GM23338 (cell line): ENCODE results near the gene ATP8A2. TPM values are rescaled to one million over a fixed set of nuclear protein-coding genes. Genes with fewer than 3 reads are reported as not detected.

ENCODE experiments used
- ATAC-seq: fragments of 200-7000 bp; cut with Tn5 transposase; 3 replicates; pipeline ENCODE4 v1.9.1; 2020
- DNase-seq: peaks from one replicate; pipeline ENCODE4 v3.0.0-alpha.2; 2015; ENCODE audit warnings: low spot score
- H2AFZ ChIP-seq: fragments of 200-600 bp; sonication (generic); 2 replicates; pipeline ENCODE4 v1.8.0; 2016; ENCODE audit warnings: antibody characterized with exemption, mild to moderate bottlenecking, moderate library complexity
- H3F3A ChIP-seq: fragments of 200-600 bp; sonication (generic); replicated peaks from 2 replicates; pipeline ENCODE4 v1.8.0; 2017; ENCODE audit warnings: antibody characterized with exemption, mixed run types, low read depth
- H3K27ac ChIP-seq: fragments of 200-600 bp; sonication (generic); 2 replicates; pipeline ENCODE4 v1.6.1; 2016; ENCODE audit warnings: low read depth
- H3K27me3 ChIP-seq: fragments of 200-600 bp; sonication (generic); 2 replicates; pipeline ENCODE4 v1.8.0; 2016; ENCODE audit warnings: mild to moderate bottlenecking, mixed run types, moderate library complexity; ENCODE audit not compliant: insufficient read depth
- H3K36me3 ChIP-seq: fragments of 200-600 bp; sonication (generic); 2 replicates; pipeline ENCODE4 v1.8.0; 2016; ENCODE audit warnings: mild to moderate bottlenecking; ENCODE audit not compliant: insufficient read depth
- H3K4me1 ChIP-seq: fragments of 200-600 bp; sonication (generic); 2 replicates; pipeline ENCODE4 v1.8.0; 2016; ENCODE audit warnings: mild to moderate bottlenecking, moderate library complexity; ENCODE audit not compliant: insufficient read depth
- H3K4me2 ChIP-seq: fragments of 200-600 bp; sonication (generic); 2 replicates; pipeline ENCODE4 v1.7.1; 2017; ENCODE audit warnings: mixed run types
- H3K4me3 ChIP-seq: fragments of 200-600 bp; sonication (generic); 2 replicates; pipeline ENCODE4 v1.6.1; 2016; ENCODE audit warnings: mixed run types
- H3K79me2 ChIP-seq: fragments of 200-600 bp; sonication (generic); replicated peaks from 2 replicates; pipeline ENCODE4 v1.8.0; 2017; ENCODE audit warnings: mild to moderate bottlenecking; ENCODE audit not compliant: insufficient read depth
- H3K9me2 ChIP-seq: fragments of 200-600 bp; sonication (generic); 2 replicates; pipeline ENCODE4 v1.8.0; 2017; ENCODE audit not compliant: insufficient read depth
- H4K20me1 ChIP-seq: fragments of 200-600 bp; sonication (generic); replicated peaks from 2 replicates; pipeline ENCODE4 v1.8.0; 2017; ENCODE audit warnings: mild to moderate bottlenecking; ENCODE audit not compliant: insufficient read depth
- H3K27ac Mint-ChIP-seq: 2 replicates; pipeline ENCODE4 v1.8.0; 2020; ENCODE audit warnings: inconsistent platforms, mild to moderate bottlenecking, moderate library complexity, mixed read lengths
- H3K27me3 Mint-ChIP-seq: 3 replicates; pipeline ENCODE4 v1.8.0; 2022; ENCODE audit warnings: low read depth, mild to moderate bottlenecking, moderate library complexity, mixed read lengths, inconsistent platforms; ENCODE audit not compliant: insufficient read depth, poor library complexity
- H3K36me3 Mint-ChIP-seq: 3 replicates; pipeline ENCODE4 v1.8.0; 2021; ENCODE audit warnings: low read depth, mild to moderate bottlenecking, inconsistent platforms, moderate library complexity, mixed read lengths
- H3K4me1 Mint-ChIP-seq: 3 replicates; pipeline ENCODE4 v1.8.0; 2020; ENCODE audit warnings: mild to moderate bottlenecking, inconsistent platforms, mixed read lengths
- H3K4me3 Mint-ChIP-seq: 3 replicates; pipeline ENCODE4 v1.8.0; 2021; ENCODE audit warnings: moderate library complexity, mild to moderate bottlenecking, inconsistent platforms, mixed read lengths
- H3K9me3 Mint-ChIP-seq: 3 replicates; pipeline ENCODE4 v1.8.0; 2020; ENCODE audit warnings: moderate library complexity, mild to moderate bottlenecking, inconsistent platforms, mixed read lengths
- ETS1 ChIP-seq: IDR thresholded peaks from 2 replicates; pipeline ENCODE4 v1.6.1; 2016; ENCODE audit warnings: antibody characterized with exemption
- EZH2 ChIP-seq: fragments of 200-600 bp; sonication (generic); IDR thresholded peaks from one replicate; pipeline ENCODE4 v1.8.0; 2017; ENCODE audit warnings: antibody characterized with exemption, mild to moderate bottlenecking, low read depth; ENCODE audit not compliant: unreplicated experiment
- EZH2phosphoT487 ChIP-seq: fragments of 200-600 bp; sonication (generic); IDR thresholded peaks from one replicate; pipeline ENCODE4 v1.8.1; 2018; ENCODE audit warnings: antibody characterized with exemption; ENCODE audit not compliant: unreplicated experiment
- JUNB ChIP-seq: IDR thresholded peaks from one replicate; pipeline ENCODE4 v1.6.1; 2016; ENCODE audit warnings: antibody characterized with exemption; ENCODE audit not compliant: unreplicated experiment
- NANOG ChIP-seq: IDR thresholded peaks from 2 replicates; pipeline ENCODE4 v1.6.1; 2016; ENCODE audit warnings: antibody characterized with exemption, borderline replicate concordance
- STAT1 ChIP-seq: IDR thresholded peaks from one replicate; pipeline ENCODE4 v1.6.1; 2016; ENCODE audit warnings: antibody characterized with exemption; ENCODE audit not compliant: unreplicated experiment
- ZNF114 ChIP-seq: fragments of 250-450 bp; sonication (Bioruptor Pico); IDR thresholded peaks from 2 replicates; pipeline ENCODE4 v1.5.0; 2020; ENCODE audit warnings: mild to moderate bottlenecking, moderate library complexity
- ZNF331 ChIP-seq: fragments of 250-450 bp; sonication (Bioruptor Pico); IDR thresholded peaks from 2 replicates; pipeline ENCODE4 v1.5.0; 2020; ENCODE audit warnings: low read depth, mild to moderate bottlenecking, moderate library complexity
- ZNF462 ChIP-seq: fragments of 250-450 bp; sonication (Bioruptor Pico); IDR thresholded peaks from 2 replicates; pipeline ENCODE4 v1.5.0; 2020; ENCODE audit warnings: mild to moderate bottlenecking, moderate library complexity
- polyA plus RNA-seq: library from polyadenylated mRNA; unstranded; fragments of >200 nt; fragmentation: Nextera tagmentation; extraction: Ambion mirVana; gene quantifications from 2 replicates; pipeline ENCODE4 v1.2.1, GENCODE V29; 2016
- total RNA-seq: library from RNA; depleted of rRNA; stranded (reverse); fragments of >200 nt; shearing (Covaris generic); gene quantifications from 2 replicates; pipeline ENCODE4 v1.2.3, GENCODE V29; 2014

Gene ATP8A2
- total and polyA plus RNA-seq, 2 experiments from 2014 or later = 5.7 to 8.8 TPM

DNA sequence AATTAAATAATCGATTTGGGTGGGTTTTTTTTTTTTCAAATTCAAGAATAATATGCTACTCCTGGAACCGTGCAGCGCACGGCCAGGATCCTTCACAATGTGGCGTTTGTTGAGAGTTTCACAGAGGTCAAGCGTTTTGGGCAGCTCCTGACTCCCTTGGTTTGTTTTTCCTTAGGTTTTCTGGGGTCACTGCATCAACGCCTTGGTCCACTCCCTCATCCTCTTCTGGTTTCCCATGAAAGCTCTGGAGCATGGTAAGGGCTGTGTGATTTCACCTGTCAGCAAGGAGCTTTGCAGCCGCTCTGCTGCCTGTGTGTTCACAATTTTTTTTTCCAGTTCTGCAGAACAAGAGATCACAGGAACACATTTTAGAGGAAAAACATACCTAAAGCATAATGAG, 467.6 kb downstream of the ATP8A2 start (continued):
- TF ChIP-seq ZNF462 = no peak
- no peak for TF ChIP-seq ZNF114 (CRISPR knock-in tag)
- no peak for TF ChIP-seq NANOG
- no peak for TF ChIP-seq ZNF331 (CRISPR knock-in tag)
- no peak for TF ChIP-seq EZH2phosphoT487
- TF ChIP-seq STAT1 = no peak
- no peak for TF ChIP-seq JUNB
- TF ChIP-seq EZH2 = no peak

DNA sequence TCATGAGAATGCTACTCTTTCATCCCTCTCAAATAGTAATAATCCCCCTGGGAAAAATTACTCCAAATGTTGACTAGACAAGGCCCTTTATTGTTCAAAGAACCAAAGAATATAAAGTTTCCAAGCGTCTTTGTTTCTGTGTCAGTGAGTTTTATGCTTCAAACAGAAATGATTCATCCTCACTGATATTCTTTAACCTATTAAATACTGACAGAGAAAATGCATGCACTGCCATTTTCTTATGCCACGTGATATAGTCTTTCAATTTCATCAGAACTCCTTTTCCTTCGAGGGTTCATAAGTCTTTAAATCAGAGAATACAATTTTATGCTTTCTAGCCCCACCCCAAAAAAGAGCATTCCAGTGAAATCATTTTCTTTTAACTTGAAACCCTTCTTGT, 468.5 kb downstream of the ATP8A2 start:
- peaks cover 4% of the 10 kb centered on the region for H3K27me3 Mint-ChIP-seq
- H3F3A ChIP-seq = no peaks in the 10 kb centered on the region
- H3K4me2 ChIP-seq = no peak overlapping the region
- no peaks in the 10 kb centered on the region for H3K27me3 ChIP-seq
- H3K27ac ChIP-seq = no peak overlapping the region
- H3K4me1 Mint-ChIP-seq = peaks cover 11% of the 10 kb centered on the region
- no peaks in the 10 kb centered on the region for H3K36me3 Mint-ChIP-seq
- H3K4me3 ChIP-seq = no peak overlapping the region
- H3K79me2 ChIP-seq = no peaks in the 10 kb centered on the region
- DNase-seq (no peak), ATAC-seq (no peak)
- H3K9me3 Mint-ChIP-seq = 0 out of 3 replicates have a peak, but pooled peaks cover 5% of the 10 kb centered on the region
- H3K36me3 ChIP-seq = no peaks in the 10 kb centered on the region
- no peaks in the 10 kb centered on the region for H3K9me2 ChIP-seq
- no peaks in the 10 kb centered on the region for H4K20me1 ChIP-seq
- H3K27ac Mint-ChIP-seq = no peak overlapping the region
- no peak overlapping the region for H3K4me3 Mint-ChIP-seq
- H3K4me1 ChIP-seq = no peaks in the 10 kb centered on the region
- no peak overlapping the region for H2AFZ ChIP-seq
- no peak for TF ChIP-seq EZH2
- no peak for TF ChIP-seq ZNF462
- no peak for TF ChIP-seq NANOG
- no peak for TF ChIP-seq STAT1
- no peak for TF ChIP-seq ZNF114 (CRISPR knock-in tag)
- no peak for TF ChIP-seq ETS1
